NCI-H345 (cell line): ENCODE results near the gene DHX40.
"Not testable (repeated sequence)": the region's sequence is repeated elsewhere in the genome, so short reads cannot be mapped to it uniquely, and the experiment has no call there.

Experiments used
- DNase-seq: peaks from one replicate; lab custom pipeline; 2025; lab: John Stamatoyannopoulos, UW

The DHX40 gene

DNA sequence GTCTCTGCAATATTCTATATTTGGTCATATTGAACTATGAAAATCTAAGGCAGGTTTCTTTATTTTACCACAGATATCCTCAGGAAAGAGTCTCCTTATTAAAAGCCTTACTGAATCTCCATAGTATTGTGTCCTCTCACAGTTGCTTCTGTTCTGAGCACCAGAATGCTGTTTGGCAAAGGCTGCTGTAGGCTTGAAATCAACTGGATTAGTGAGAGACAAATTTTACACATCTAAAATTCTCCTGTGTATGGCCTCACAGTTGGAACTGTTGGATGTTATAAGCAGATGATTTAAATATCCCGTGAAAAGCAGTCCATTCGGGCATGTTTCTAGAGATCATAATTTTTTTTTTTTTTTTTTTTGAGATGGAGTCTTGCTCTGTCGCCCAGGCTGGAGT is 63.8 kb downstream of the DHX40 start:
- DNase-seq: no peak

DNA sequence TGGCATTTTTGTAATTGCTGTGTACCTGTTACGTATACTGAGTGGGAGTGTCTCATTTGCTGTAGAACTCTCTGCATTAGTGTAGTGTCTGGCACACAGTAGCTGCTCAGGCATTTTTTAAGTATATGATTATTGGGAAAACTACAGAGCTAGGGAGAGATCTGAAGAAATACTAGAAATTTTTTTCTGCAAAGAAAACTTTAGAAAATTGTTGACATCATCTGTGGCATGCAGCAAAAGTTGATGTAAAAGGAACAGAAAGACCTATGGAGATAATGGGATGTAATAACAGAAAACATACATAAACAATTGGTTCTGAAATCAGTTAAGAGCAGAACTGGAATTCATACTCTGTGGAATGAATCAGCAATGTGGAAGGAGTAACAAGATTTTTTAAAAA is 65.9 kb downstream of the DHX40 start:
- no peak for DNase-seq

DNA sequence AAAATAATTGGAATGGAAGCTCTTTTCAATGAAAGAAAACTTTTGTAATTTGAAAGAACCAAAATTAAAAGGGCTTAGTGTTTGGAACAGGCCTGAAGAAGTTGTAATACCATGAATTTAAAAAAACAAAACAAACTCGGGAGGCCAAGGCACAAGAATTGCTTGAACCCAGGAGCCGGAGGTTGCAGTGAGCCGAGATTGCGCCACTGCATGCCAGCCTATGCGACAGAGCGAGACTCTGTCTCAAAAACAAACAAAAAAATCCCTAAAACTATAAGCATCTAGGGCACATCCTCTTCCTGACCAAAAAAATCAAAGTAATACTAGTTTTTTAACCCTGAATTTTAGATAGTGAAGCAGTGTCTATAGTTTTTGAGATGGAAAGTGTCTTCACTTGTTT is 67.0 kb downstream of the DHX40 start:
- DNase-seq: no peak

DNA sequence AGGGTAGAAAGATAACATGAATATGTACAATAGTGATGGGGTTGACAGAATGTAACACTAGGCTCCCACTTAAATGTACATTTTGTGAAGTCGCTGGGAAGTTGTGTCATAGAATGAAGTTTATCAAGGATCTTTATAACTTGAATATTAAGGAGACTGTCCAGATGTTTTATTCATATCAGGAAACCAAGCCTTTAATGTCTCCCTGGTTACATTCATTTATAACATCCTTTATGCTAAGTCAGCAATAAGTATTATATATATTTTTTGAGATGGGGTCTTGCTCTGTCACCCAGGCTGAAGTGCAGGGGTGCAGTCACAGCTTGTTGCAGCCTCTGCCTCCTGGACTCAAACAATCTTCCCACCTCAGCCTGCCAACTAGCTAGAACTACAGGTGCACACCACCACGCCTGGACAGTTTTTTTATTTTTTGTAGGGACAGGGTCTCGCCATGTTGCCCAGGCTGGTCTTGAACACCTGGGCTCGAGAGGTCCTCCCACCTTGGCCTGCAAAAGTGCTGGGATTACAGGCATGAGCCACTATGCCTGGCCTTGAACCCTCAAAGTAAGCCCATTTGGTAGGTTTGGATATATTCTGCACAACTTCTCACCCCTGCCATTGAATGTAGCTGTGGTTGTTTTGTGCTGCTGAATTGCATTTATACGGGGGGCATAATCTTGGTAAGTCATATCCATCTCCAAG is 68.4 kb downstream of the DHX40 start:
- DNase-seq: no peak

DNA sequence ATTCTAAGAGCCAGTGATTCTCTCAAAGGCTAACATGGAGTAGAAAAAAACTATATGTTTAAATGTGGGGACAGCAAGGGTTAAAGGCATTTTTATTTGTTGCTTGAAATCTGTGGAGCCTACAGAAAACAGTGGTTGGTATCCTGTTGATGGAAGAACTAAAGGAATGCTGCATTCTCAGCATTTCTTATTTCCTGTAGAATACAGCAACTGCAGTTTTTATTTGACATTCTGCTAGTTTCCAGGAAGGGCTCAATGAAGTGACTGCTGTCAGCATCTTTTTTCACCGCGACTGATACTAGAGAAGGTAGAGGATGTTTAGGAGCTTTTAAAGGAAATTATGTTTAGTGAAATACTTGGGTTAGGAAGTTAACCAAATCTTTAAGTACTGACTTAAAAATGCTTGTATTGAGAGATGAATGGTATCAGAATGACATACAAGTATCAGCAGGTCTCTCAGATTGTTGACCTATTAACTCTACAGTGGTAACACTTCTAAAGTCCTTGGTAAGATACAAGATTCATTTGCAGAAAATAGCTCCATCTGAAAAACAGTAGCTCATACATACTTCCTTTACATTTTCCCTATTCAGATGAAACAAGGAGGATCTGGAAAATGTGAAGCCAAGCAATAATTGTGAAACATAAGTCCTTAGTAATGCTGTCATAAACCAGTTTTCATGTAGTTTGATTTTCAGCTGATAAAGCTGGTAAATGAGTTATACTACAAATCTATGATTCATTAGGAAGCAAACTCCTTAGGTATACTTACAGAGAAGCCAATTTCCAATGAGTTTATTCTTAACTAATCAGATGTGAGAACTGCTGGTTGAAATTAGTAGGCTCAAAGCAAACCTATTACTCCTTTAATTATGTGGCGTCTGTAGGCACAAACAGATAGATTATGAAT is 69.5 kb downstream of the DHX40 start:
- DNase-seq: no peak

DNA sequence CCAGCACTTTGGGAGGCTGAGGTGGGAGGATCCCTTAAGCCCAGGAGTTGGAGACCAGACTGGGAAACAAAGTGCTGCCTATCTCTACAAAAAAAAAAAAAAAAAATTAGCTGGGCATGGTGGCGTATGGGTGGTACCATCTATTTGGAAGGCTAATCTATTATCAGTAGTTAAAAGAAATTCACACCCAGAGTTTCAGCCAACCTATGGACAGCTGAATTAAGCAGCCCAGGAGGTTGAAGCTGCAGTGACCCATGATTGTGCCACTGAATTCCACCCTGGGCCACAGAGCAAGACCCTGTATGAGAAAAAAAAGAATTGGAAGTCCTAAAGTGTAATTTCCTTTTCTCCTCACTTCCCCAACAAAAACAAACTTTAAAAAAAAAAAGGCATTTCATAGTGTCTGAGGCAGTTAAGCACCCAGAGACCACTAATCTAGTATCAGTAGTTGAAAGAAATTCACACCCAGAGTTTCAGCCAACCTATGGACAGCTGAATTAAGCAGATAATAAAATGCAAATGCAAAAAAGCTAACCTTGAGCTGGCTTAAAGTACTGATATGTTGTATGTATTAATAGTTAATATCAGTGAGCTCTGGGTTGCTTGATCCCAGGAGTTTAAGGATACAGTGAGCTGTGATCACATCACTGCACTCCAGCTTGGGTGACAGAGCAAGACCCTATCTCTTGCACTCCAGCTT is 72.4 kb downstream of the DHX40 start:
- no peak for DNase-seq

DNA sequence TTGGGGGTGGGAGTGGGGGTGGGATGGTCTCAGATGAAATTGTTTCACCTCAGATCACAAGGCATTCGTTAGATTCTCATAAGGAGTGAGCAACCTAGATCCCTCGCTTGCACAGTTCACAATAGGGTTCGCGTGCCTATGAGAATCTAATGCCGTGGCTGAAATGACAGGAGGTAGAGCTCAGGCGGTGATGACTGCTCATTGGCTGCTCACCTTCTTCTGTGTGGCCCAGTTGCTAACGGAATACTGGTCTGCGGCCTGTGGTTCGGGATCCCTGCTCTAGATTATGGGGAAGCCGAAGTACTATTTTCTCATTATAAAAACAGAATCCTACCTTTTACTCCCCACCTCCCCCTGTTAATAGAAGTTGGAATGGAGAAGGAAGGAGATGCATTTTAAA is 73.1 kb downstream of the DHX40 start:
- no peak for DNase-seq

DNA sequence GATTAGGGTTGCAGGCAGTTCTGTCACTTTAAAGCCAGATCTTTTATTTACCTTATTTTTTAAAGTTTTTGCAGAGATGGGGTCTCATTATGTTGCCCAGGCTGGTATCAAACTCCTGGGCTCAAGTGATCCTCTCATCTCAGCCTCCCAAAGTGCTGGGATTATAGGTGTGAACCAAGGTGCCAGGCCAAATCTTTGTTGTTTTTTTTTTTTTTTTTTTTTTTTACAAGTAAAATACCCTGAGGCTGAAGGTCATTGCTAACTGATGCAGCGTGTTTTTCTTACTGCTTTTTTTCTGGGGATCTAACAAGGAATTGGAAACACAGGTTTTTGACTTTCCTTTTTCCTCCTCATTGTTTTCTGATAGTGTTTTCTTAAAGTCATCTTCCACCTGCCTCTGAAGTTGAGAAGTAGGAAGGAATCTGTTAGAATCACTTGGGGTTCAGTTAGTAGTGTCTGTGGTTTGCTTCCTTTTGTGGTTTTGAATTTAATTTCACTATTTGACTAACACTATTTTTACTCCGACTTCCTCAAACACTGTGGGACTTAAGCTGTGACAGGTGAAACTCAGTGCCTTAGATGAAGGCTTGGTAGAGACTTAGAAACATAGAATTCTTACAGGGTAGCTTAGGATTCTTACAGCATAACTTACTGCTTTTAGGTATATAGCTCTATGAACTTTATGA is 76.5 kb downstream of the DHX40 start:
- DNase-seq: no peak

DNA sequence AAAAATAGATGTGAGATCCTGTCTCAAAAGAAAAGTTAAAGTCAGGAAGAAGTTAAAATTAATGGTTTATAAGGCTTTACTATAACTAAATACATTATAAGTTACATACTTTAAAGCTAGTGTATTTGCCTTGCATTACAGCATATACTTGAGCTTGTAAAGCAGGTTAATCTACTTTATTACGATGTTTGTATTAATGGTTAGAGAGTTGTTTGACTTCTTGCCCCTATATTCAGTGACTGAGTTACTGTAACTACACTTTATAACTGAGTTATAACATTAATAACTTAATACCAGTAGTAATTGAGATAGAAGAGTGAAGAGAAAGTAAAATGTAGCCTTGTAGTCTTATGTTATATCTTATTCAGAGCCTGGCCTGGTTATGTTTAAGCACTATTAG is 77.2 kb downstream of the DHX40 start:
- DNase-seq: no peak

DNA sequence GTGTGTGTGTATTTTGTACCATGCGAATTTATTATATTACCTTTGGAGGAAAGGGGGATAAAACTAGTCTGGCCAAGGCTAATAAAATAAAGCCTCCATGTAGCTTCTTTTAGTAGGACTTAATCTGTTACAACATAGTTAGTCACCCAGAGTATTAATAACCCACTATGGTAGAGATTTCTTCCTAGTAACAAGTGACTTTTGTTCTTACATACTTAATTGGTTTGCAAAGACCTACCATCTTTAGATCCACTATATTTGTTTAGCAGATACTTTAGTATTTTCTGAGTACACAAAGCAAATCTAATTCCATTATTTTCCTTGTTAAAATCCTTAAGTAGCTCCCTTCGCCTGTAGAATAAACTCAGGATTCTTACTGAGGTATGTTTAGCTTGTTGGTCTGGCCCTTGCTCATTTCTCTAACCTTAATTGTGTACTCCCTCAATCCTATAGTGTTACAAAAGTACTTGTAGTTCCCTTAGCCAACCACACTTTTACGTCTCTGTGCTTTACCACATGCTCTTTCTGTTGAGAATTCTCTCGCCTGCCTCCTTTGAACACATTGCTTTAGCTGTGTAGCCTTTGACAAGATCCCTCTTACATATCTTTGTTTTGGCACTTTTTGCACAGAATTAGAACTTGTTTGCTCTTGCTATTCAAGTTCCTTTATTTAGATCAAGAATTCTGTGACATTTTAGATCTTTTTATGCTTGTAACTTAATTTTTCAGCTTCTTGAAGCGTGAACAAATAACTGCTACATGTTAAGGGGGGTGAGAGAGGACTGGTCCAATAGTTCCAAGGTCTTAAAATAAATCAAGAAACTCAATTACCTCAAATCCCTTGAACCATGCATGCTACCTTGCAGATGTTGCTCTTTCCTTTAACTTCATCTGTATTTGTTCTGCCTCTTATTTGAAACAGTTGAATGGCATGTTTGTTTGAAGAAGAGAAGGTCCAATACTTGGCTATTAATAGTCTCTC is 78.0 kb downstream of the DHX40 start:
- no peak for DNase-seq

DNA sequence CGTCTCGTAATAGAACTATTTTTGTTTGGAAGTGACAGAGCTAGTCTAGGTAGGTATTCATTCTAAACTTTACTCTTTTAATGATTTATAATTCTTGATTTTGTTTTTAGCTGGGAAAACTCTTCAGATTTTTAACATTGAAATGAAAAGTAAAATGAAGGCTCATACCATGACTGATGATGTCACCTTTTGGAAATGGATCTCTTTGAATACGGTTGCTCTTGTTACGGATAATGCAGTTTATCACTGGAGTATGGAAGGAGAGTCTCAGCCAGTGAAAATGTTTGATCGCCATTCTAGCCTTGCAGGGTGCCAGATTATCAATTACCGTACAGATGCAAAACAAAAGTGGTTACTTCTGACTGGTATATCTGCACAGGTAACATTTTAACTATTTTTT is 81.9 kb downstream of the DHX40 start:
- no peak for DNase-seq

DNA sequence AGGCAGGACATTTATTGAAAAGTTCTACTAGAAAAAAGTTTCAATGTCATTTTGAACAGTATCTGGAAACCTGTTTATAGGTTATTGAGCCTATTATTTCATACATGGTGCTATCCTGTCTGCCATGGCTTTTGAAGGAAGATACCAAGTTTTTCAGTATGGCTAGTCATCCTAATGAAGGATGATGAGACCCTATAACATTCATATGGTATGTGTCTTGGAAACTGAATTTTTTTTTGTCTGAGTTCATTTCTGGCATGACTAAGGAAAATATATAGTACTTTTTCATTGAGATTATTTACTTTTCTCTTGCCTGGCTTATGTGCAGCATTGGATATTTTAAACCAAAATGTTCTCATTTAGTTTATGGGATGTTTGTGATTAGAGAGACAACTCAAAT is 84.5 kb downstream of the DHX40 start:
- no peak for DNase-seq

DNA sequence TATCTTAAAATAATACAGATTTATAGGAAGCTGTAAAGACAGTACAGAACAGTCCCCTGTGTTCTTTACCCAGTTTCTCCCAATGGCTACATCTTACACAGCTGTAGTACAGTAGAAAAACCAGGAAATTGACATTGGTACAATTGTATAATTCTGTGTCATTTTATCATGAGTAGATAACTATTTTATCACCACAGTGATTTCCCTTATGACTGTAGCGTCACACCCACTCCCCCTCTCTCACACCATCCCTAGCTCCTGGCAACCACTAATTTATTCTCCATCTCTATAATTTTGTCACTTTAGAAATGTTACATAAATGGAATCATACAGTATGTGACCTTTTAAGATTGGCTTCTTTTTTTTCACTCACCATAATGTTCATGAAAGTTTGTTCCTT is 85.2 kb downstream of the DHX40 start:
- DNase-seq: no peak

DNA sequence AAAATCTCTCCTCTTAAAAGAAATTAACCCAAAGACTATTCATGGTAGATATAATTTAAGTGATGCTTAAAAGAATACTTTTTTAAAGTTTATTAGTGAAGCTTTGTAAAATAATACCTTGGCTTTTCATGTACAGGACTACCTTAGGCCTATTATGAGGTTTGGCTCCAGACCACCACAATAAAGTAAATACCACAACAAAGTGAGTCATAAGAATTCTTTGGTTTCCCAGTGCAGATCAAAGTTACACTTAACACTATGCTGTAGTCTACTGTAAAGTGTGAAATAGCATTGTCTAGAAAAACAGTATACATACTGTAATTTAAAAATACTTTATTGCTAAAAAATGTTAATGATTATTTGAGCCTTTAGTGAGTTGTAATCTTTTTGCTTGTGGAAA is 85.9 kb downstream of the DHX40 start:
- no peak for DNase-seq

DNA sequence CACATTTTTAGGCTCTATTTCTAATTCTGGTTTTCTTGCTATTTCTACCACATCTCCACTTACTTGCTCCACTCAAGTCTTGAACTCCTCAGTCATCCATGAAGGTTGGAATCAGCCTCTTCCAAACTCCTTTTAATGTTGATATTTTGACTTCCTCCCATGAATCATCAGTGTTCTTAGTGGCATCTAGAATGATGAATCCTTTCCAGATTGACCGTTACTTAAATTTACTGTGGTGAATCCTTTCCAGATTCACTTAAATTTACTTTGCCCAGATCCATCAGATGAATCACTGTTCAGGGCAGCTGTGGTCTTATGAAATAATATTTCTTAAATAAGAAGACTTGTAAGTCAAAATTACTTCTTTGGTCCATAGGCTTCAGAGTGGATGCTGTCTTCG is 86.7 kb downstream of the DHX40 start:
- no peak for DNase-seq

DNA sequence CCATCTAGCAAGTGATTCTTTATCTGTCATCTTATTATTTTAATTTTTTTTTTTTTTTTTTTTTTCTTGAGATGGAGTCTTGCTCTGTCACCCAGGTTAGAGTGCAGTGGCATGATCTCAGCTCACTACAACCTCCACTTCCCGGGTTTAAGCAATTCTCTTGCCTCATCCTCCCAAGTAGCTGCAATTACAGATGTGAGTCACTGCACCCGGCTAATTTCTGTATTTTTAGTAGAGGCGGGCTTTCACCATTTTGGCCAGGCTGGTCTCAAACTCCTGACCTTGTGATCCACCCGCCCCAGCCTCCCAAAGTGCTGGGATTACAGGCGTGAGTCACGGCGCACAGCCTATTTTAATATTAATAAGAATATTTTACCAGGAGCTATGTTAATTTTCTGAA is 91.2 kb downstream of the DHX40 start:
- DNase-seq: not testable (repeated sequence)
